Heart right ventricle (tissue), 16 donors: Measurements from ENCODE around the gene VSTM4. TPM values are rescaled to one million over a fixed set of nuclear protein-coding genes. Genes with fewer than 3 reads are reported as not detected.

Experiments used
- ATAC-seq, 8 donors: fragments of 200-7000 bp; cut with Tn5 transposase; one replicate each; pipeline ENCODE4 v1.9.1; 2020; ENCODE audit warnings: mild to moderate bottlenecking in 8 of 8, moderate library complexity in 8 of 8, moderate number of reproducible peaks in 1 of 8
- DNase-seq, 2 donors: peaks; one replicate each; pipeline ENCODE4 v3.0.0-alpha.2; 2020
- H3K27ac ChIP-seq, 10 donors: fragments of 200-600 bp; sonication (generic) in 2 of 10; one replicate each; pipeline versions ENCODE4 v1.5.0 to v1.8.0; 2020 to 2022; ENCODE audit warnings: mild to moderate bottlenecking in 3 of 10
- H3K27me3 ChIP-seq, 7 donors: fragments of 200-600 bp; one replicate each; pipeline ENCODE4 v1.8.0; 2021 to 2022; ENCODE audit warnings: mild to moderate bottlenecking in 2 of 7
- H3K36me3 ChIP-seq, 9 donors: fragments of 200-600 bp; sonication (generic) in 1 of 9; one replicate each; pipeline versions ENCODE4 v1.5.0 to v1.8.0; 2020 to 2022; ENCODE audit warnings: mild to moderate bottlenecking in 2 of 9
- H3K4me1 ChIP-seq, 9 donors: fragments of 200-600 bp; sonication (generic) in 1 of 9; one replicate each; pipeline versions ENCODE4 v1.5.0 to v1.8.0; 2020 to 2022; ENCODE audit warnings: mild to moderate bottlenecking in 4 of 9
- H3K4me3 ChIP-seq, 10 donors: fragments of 200-600 bp; sonication (generic) in 2 of 10; one replicate each; pipeline versions ENCODE4 v1.5.0 to v1.8.0; 2020 to 2022; ENCODE audit warnings: mild to moderate bottlenecking in 7 of 10, moderate library complexity in 2 of 10
- H3K9me3 ChIP-seq, 11 donors: fragments of 200-600 bp in 10 of 11; sonication (generic) in 2 of 11; one replicate each; pipeline versions ENCODE4 v1.5.0 to v1.8.0; 2013 to 2022; ENCODE audit warnings: mild to moderate bottlenecking in 2 of 11, control low read depth in 1 of 11, moderate library complexity in 1 of 11
- CTCF ChIP-seq, 9 donors: fragments of 200-600 bp; sonication (generic) in 2 of 9; IDR thresholded peaks; one replicate each; pipeline versions ENCODE4 v1.5.0 to v1.8.0; 2021 to 2022; ENCODE audit warnings: antibody characterized with exemption in 9 of 9, mild to moderate bottlenecking in 5 of 9, moderate library complexity in 1 of 9
- WGBS, 2 donors: extraction: QIAGEN DNeasy Blood & Tissue Kit; methylation state at CpG; one replicate each; pipeline ENCODE4 v1.1.7; 2013; ENCODE audit warnings: inconsistent platforms in 1 of 2; 5-methylcytosine and 5-hydroxymethylcytosine counted together
- intact Hi-C, 10 donors: fragments of 100-400 bp; cut with DNase I; formaldehyde crosslinking; loops; one replicate each; pipeline versions ENCODE4 v1.11.1 to v1.14.2; 2022
- microRNA-seq, 2 donors: library from miRNA; unstranded; fragments of <30 nt; microRNA quantifications; one replicate each; pipeline ENCODE4 v1.2.0, GENCODE V29; 2021
- polyA plus RNA-seq, 2 donors: library from polyadenylated mRNA; stranded (reverse); fragments of 200-250 nt; gene quantifications; one replicate each; pipeline ENCODE4 v1.2.3, GENCODE V29; 2013
- total RNA-seq, 10 donors: library from RNA; stranded (reverse); fragmentation: NEBNext Ultra II Directional in 3 of 10; extraction: Animal tissue kit (Norgen Biotek cat#: 25700) in 3 of 10; gene quantifications; one replicate each; pipeline versions ENCODE4 v1.2.1 to v1.2.4, GENCODE V29; 2021 to 2023
- donor health status: Arrhythmogenic right ventricular cardiomyopathy.
- donor health status: ischemic (EF 13 %, LVEDD 7.1; RV severe dilation, severe dysfunction).
- donor health status: healthy with polysubstance abuse.
- donor health status: DM: no; HTN: yes; CAD: no.
- donor health status: DM: no; HTN: no; CAD: no.
- donor health status: ischemic (EF 25% LVEDD 6.9; RV normal size, moderate dysfunction).
- donor health status: ischemic (EF 25% LVEDD 5.7; RV mildly dilated, moderate dysfunction).
- donor health status: healthy.
- donor health status: DM: yes; HTN: yes; CAD: no.
- donor health status: Ischemic cardiomyopathy.
- donor health status: ischemic (EF 35%, LVEDD 5.7; RV mildly dilated, moderate dysfunction).
- donor health status: nonischemic (EF 11% LVEDD 7.7; RV severe dilation, severe dysfunction).
- donor health status: DM: yes; HTN: yes; CAD: no.
- donor health status: PGD.
- donor health status: ischemic (EF 29% LVEDD 5.4; RV normal size, mild dysfunction).
- donor health status: nonischemic (EF 23%, LVEDD 6.1; RV moderate dilation, normal function).

VSTM4 gene
- total and polyA plus RNA-seq, 12 donors: 5.0 to 26.7 (median 16.3) TPM

- no peak for ATAC-seq
- Histone ChIP-seq H3K4me3 (no peak overlapping the region), H3K9me3 (no peaks in the 10 kb centered on the region)
Measured at GRCh38 chr10:48970046-48970445, 145.3 kb downstream of the VSTM4 start.

GRCh38 chr10:48968036-48968435, 147.3 kb downstream of the VSTM4 start:
- H3K27ac ChIP-seq: no peak overlapping the region
- WGBS, 2 donors: 82 to 85% methylated on average over 3 of the region's 3 CpGs
- DNase-seq (peak in 1 of 2 donors; percentile 30), ATAC-seq (peak in 5 of 8 donors; percentile 14 to 60 (median 44))
- intact Hi-C loops: no loop called here
- peaks cover 0 to 2% (median 0%) of the 10 kb centered on the region in 9 donors for H3K4me1 ChIP-seq
- no peak overlapping the region for H3K4me3 ChIP-seq
- no peaks in the 10 kb centered on the region for H3K9me3 ChIP-seq
- no peak for TF ChIP-seq CTCF (IDR thresholded peaks at IDR 0.05)
- no peaks in the 10 kb centered on the region for H3K27me3 ChIP-seq
- peaks cover 0 to 13% (median 0%) of the 10 kb centered on the region in 9 donors for H3K36me3 ChIP-seq

More at GRCh38 chr10:48970046-48970445, 145.3 kb downstream of the VSTM4 start:
- 89 to 93% methylated on average over 14 of the region's 14 CpGs for WGBS, 2 donors
- no peak for DNase-seq
- H3K4me1 ChIP-seq: peaks cover 0 to 2% (median 0%) of the 10 kb centered on the region in 9 donors
- H3K27ac ChIP-seq: no peak overlapping the region
- intact Hi-C loops: loop anchor here in 2 of 10 donors (10.0 kb wide), 1 partner anchor 305 kb away; no protein-coding TSS in a partner anchor
- H3K27me3 ChIP-seq: no peaks in the 10 kb centered on the region
- peaks cover 0 to 15% (median 0%) of the 10 kb centered on the region in 9 donors for H3K36me3 ChIP-seq
- no peak for TF ChIP-seq CTCF (IDR thresholded peaks at IDR 0.05)

GRCh38 chr10:48965460-48965859, 149.9 kb downstream of the VSTM4 start:
- intact Hi-C loops: no loop called here
- peaks cover 0 to 3% (median 0%) of the 10 kb centered on the region in 7 donors for H3K27me3 ChIP-seq
- no peaks in the 10 kb centered on the region for H3K9me3 ChIP-seq
- ATAC-seq (no peak), DNase-seq (no peak)
- peaks cover 0 to 2% (median 0%) of the 10 kb centered on the region in 9 donors for H3K4me1 ChIP-seq
- TF ChIP-seq CTCF (IDR thresholded peaks at IDR 0.05): no peak
- H3K4me3 ChIP-seq: no peak overlapping the region
- no peak overlapping the region for H3K27ac ChIP-seq
- 93 to 97% methylated on average over 4 of the region's 4 CpGs for WGBS, 2 donors
- peaks cover 0 to 17% (median 0%) of the 10 kb centered on the region in 9 donors for H3K36me3 ChIP-seq

Small RNAs within 50 kb of the gene (microRNA-seq; reads per million reads assigned to microRNA genes)
- gene MIR4294: 0 reads per million in 2 donors

Other genes starting within 250 kb of the VSTM4 start
- under 1 TPM in 2 of 10 donors, not detected in 8; 0.13 to 0.18 TPM for gene LRRC18, start 175.7 kb downstream of the VSTM4 start, total RNA-seq
- not detected for gene LRRC18, start 175.7 kb downstream of the VSTM4 start, polyA plus RNA-seq
- not detected for gene FAM170B, start 18.5 kb upstream of the VSTM4 start, total RNA-seq
- gene FAM170B, start 18.5 kb upstream of the VSTM4 start, polyA plus RNA-seq: not detected
- 10 to 100 TPM; 10.9 to 27.3 (median 18.6) TPM for gene TMEM273, start 72.9 kb upstream of the VSTM4 start, total RNA-seq
- 10 to 100 TPM; 17.4 to 28.5 TPM for gene TMEM273, start 72.9 kb upstream of the VSTM4 start, polyA plus RNA-seq
- 100 to 1,000 TPM in 9 of 10 donors, 10 to 100 TPM in 1; 56.0 to 225 (median 180) TPM for gene C10orf71, start 183.6 kb upstream of the VSTM4 start, total RNA-seq
- gene C10orf71, start 183.6 kb upstream of the VSTM4 start, polyA plus RNA-seq: 10 to 100 TPM in 1 of 2 donors, 1 to 10 TPM in 1; 3.6 to 23.0 TPM